Aorta (tissue), 5 donors: ENCODE measurements around the gene HLA-F. TPM values are rescaled to one million over a fixed set of nuclear protein-coding genes. Genes with fewer than 3 reads are reported as not detected.

Source experiments
- ATAC-seq: fragments of 200-7000 bp; cut with Tn5 transposase; one replicate; pipeline ENCODE4 v1.9.1; 2022; ENCODE audit warnings: moderate library complexity; ENCODE audit not compliant: low FRiP score
- DNase-seq, 2 donors: peaks; one replicate each; pipeline ENCODE4 v3.0.0-alpha.2; 2020
- H3K27ac ChIP-seq, 2 donors: one replicate each; pipeline ENCODE4 v1.5.1; 2013; ENCODE audit warnings: low read length in 2 of 2, mild to moderate bottlenecking in 2 of 2, moderate library complexity in 2 of 2, control low read depth in 1 of 2, inconsistent platforms in 1 of 2, low read depth in 1 of 2
- H3K27me3 ChIP-seq, 2 donors: one replicate each; pipeline ENCODE4 v1.6.1; 2013; ENCODE audit warnings: control low read depth in 1 of 2, low read length in 1 of 2, mild to moderate bottlenecking in 1 of 2, moderate library complexity in 1 of 2; ENCODE audit not compliant: insufficient read depth in 2 of 2, control insufficient read depth in 1 of 2
- H3K36me3 ChIP-seq, 2 donors: one replicate each; pipeline ENCODE4 v1.6.1; 2013; ENCODE audit warnings: control low read depth in 1 of 2, low read length in 1 of 2, mild to moderate bottlenecking in 1 of 2; ENCODE audit not compliant: insufficient read depth in 2 of 2, control insufficient read depth in 1 of 2
- H3K4me1 ChIP-seq, 2 donors: one replicate each; pipeline ENCODE4 v1.6.1; 2013; ENCODE audit warnings: low read length in 2 of 2, control low read depth in 1 of 2, mild to moderate bottlenecking in 1 of 2, moderate library complexity in 1 of 2; ENCODE audit not compliant: insufficient read depth in 2 of 2, control insufficient read depth in 1 of 2
- H3K4me3 ChIP-seq, 2 donors: one replicate each; pipeline ENCODE4 v1.5.1; 2013; ENCODE audit warnings: low read length in 2 of 2, control low read depth in 1 of 2, mild to moderate bottlenecking in 1 of 2
- H3K9me3 ChIP-seq: one replicate; pipeline ENCODE4 v1.6.1; 2013; ENCODE audit warnings: mild to moderate bottlenecking, low read length; ENCODE audit not compliant: control insufficient read depth
- WGBS, 2 donors: extraction: QIAGEN DNeasy Blood & Tissue Kit; methylation state at CpG; one replicate each; pipeline ENCODE4 v1.1.7; 2013; 5-methylcytosine and 5-hydroxymethylcytosine counted together
- intact Hi-C, 2 donors: fragments of 100-400 bp; cut with DNase I; formaldehyde crosslinking; loops; one replicate each; pipeline versions ENCODE4 v1.14.2 to v1.15.0; 2022
- polyA plus RNA-seq, 2 donors: library from polyadenylated mRNA; stranded (reverse); fragments of 200-250 nt; gene quantifications; one replicate each; pipeline ENCODE4 v1.2.3, GENCODE V29; 2013
- total RNA-seq, 2 donors: library from RNA; stranded (reverse); fragmentation: NEBNext Ultra II Directional; extraction: Animal tissue kit (Norgen Biotek cat#: 25700); gene quantifications; one replicate each; pipeline ENCODE4 v1.2.1, GENCODE V29; 2021
- donor health status: healthy with polysubstance abuse.
- donor health status: Bipolar disorder and iron deficiency.
- donor health status: DM: no; HTN: no; CAD: no.
- donor health status: DM: no; HTN: no; CAD: no.
- donor health status: DM: yes; HTN: yes; CAD: no.

HLA-F gene
- total and polyA plus RNA-seq, 4 donors = 34.2 to 153 (median 107) TPM

DNA sequence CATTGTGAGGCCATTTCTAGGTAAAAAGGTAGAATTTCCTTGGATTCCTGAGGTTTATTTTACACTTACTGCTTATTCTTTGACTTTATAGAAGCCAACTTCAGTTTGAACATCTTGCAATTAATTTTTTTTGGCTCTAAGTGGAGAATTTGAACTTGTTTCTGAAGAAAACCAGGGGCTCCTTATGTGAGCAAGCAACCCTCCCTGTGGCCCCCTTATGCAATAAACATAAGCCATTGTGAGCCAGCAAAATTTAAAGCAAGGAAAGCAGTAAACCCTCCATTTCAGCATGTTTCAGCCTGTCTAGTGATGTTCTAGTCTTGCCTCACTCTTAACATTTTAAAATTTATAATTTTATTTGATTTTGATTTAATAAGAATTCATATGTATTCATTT lies 5.6 kb downstream of the HLA-F start:
- ATAC-seq (no peak), DNase-seq (no peak)
- Histone ChIP-seq H3K36me3 (no peaks in the 10 kb centered on the region), H3K9me3 (no peaks in the 10 kb centered on the region), H3K27me3 (no peaks in the 10 kb centered on the region), H3K4me1 (no peaks in the 10 kb centered on the region), H3K4me3 (no peak overlapping the region), H3K27ac (no peak overlapping the region)
- intact Hi-C loops = no loop called here

DNA sequence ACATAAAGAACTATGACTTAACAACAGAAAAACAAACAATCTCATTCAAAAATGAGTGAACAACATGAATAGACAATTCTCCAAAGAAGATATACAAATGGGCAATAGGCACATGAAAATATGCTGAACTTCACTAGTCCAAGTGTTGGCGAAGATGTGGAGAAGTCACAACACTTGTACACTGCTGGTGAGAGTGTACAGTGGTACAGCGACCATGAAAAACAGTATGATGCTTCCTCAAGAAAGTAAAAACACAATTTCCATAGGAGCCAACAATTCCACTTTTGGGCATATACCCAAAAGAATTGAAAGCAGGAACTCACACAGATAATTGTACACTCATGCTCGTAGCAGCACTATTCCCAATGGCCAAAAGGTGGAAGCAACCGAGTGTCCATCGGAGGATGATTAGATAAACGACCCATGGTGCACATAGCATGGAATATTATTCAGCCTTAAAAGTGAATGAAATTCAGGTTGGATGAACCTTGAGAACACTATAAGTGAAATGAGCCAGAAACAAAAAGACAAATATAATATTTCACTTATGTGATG lies 6.6 kb downstream of the HLA-F start:
- Histone ChIP-seq H3K4me3 (no peak overlapping the region), H3K27me3 (no peaks in the 10 kb centered on the region), H3K36me3 (no peaks in the 10 kb centered on the region), H3K9me3 (no peaks in the 10 kb centered on the region), H3K4me1 (no peaks in the 10 kb centered on the region), H3K27ac (no peak overlapping the region)
- ATAC-seq = no peak
- intact Hi-C loops = loop anchor here in 1 of 2 donors (10.0 kb wide), 1 partner anchor 105 kb away; no protein-coding TSS in a partner anchor
- WGBS, 2 donors = 82 to 84% methylated on average over 6 of the region's 6 CpGs
- DNase-seq = no peak

DNA sequence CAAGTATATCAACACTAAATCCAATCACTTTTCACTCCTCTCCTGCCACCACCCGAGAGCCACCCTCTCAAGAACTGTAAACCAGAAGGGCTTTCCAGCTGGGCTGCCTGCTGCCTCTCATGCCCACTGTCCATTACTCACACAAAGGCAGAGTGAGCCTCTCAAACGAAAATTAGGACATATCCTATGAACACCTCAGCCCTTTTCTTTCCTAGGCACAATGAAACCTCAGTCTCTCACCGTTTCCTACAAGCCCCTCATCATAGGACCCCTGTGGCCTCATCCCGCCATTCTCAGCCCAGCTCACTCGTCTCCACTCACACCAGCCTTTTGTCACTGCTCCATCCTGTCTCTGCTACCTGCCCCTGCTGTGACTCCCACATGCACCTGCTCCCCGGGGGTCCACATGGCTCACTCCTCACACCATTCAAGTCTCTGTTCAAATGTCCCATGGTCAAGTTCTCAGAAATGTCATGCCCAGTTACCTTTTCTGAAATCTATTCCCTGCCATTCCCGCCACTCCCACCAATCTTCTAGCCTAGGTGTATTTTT lies 7.4 kb downstream of the HLA-F start:
- WGBS, 2 donors = 56 to 62% methylated on average over 7 of the region's 7 CpGs
- Histone ChIP-seq H3K27me3 (no peaks in the 10 kb centered on the region), H3K27ac (no peak overlapping the region), H3K4me1 (no peaks in the 10 kb centered on the region), H3K36me3 (no peaks in the 10 kb centered on the region), H3K4me3 (no peak overlapping the region), H3K9me3 (no peaks in the 10 kb centered on the region)
- intact Hi-C loops = loop anchor here in 1 of 2 donors (10.0 kb wide), 1 partner anchor 104 kb away; no protein-coding TSS in a partner anchor
- no peak for ATAC-seq
- DNase-seq = no peak

DNA sequence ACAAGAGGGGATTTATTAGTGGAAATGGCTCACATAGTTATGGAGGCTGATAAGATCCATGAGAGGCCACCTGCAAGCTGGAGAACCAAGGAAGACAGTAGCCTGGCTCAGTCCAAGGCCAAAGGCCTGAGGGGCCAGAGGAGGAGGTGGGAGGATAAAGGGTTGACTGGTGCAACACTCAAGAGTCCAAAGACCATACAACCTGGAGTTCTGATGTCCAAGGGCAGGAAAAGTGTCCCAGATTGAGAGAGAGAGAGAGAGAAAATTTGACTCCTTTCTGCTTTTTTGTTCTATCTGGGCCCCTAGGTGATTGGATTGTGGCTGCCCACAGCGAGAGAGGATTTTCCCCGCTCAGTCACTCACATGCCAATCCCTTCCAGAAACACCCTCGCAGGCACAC lies 8.0 kb downstream of the HLA-F start:
- intact Hi-C loops = loop anchor here in 1 of 2 donors (10.0 kb wide), 1 partner anchor 104 kb away; no protein-coding TSS in a partner anchor
- no peaks in the 10 kb centered on the region for H3K4me1 ChIP-seq
- no peak overlapping the region for H3K4me3 ChIP-seq
- peaks cover 2% of the 10 kb centered on the region for H3K9me3 ChIP-seq
- ATAC-seq = no peak
- WGBS, 2 donors = 63 to 73% methylated on average over 3 of the region's 3 CpGs
- DNase-seq = no peak
- no peaks in the 10 kb centered on the region for H3K27me3 ChIP-seq
- H3K27ac ChIP-seq = no peak overlapping the region
- no peaks in the 10 kb centered on the region for H3K36me3 ChIP-seq

DNA sequence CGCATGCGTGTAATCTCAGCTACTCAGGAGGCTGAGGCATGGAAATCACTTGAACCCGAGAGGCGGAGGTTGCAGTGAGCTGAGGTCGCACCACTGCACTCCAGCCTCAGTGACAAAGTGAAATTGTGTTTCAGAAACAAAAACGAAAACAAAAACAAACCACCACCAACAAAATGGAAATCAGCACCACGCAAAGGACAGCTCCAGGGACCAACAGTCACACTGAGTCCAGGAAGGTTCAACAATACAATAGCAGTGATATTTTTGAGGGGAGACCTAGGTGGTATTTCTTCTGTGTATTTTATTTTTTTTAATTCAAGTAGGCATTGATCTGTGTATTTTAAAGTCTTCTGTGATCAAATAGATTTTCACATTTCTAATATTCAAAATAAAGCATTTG lies 9.8 kb downstream of the HLA-F start:
- WGBS, 2 donors = 64 to 65% methylated on average over 7 of the region's 7 CpGs
- intact Hi-C loops = loop anchor here in 1 of 2 donors (10.0 kb wide), 1 partner anchor 102 kb away; no protein-coding TSS in a partner anchor
- H3K9me3 ChIP-seq = peaks cover 2% of the 10 kb centered on the region

DNA sequence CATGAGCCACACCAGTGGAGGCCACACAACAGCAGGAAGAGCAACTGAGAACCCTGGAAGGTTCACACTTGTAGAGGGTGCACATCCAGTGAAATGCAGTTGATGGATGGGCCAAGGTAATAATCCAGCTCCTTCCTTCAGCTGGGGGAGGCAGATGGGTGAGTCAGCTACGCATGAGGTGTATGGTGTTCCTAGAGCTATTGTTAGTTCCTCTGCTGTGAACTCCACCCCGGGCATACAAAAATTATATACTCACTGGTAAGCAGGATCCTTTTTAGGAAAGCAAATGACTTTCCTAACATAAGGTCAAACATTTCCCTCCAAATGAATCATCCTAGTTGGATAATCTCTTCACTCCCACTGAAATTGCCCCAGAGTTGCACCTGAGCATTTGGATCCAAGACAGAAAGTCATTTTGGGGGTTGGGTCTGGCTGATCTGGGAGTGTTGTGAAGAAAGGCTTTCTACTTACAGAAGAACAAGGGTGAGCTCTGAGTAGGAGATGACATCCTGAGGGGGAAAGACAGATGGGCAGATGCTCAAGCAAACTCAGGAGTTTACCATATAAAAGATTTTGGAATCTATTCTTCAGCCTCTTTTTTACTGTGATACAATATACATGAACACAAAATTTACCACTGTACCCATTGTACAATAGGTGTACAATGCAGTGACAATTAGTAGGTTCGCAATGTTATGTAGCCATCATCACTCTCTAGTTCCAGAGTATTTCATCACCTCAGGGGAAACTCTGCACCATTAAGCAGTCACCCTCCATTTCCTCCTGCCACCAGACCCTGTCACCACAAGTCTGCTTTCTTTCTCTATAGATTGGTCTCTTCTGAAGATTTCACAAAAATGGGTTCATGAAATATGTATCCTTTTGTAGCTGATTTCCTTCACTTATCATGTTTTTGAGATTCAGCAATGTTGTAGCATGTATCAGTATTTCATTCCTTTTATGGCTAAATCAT lies 11.1 kb downstream of the HLA-F start:
- Histone ChIP-seq H3K36me3 (no peaks in the 10 kb centered on the region), H3K27me3 (no peaks in the 10 kb centered on the region), H3K4me1 (no peaks in the 10 kb centered on the region), H3K9me3 (peaks cover 2% of the 10 kb centered on the region), H3K4me3 (no peak overlapping the region), H3K27ac (no peak overlapping the region)
- 62 to 76% methylated on average over 3 of the region's 3 CpGs for WGBS, 2 donors
- DNase-seq (no peak), ATAC-seq (no peak)
- intact Hi-C loops = loop anchor here in 1 of 2 donors (10.0 kb wide), 1 partner anchor 100 kb away; no protein-coding TSS in a partner anchor

More for the DNA sequence above, 9.8 kb downstream of the HLA-F start:
- H3K4me3 ChIP-seq = no peak overlapping the region
- DNase-seq (no peak), ATAC-seq (no peak)
- no peaks in the 10 kb centered on the region for H3K4me1 ChIP-seq
- H3K36me3 ChIP-seq = no peaks in the 10 kb centered on the region
- H3K27me3 ChIP-seq = no peaks in the 10 kb centered on the region
- H3K27ac ChIP-seq = no peak overlapping the region

DNA sequence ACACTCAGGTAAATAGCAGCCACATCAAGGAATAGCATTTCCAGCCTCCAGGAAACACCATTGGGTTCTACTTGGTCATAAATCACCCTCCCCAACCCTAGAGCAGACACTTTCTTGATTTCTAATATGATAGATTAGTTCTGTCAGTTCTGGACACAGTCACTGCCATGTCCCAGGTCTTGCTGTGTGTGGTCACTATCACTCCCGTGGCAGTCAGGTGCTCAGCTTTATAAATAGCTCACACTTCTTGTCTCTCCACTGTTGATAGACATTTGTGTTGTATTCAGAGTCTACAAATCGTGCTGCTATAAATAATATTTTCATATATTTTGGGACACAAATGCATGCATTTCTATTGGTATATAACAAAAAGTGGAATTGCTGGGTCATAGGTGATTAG lies 13.3 kb downstream of the HLA-F start:
- WGBS, 2 donors = 56 to 59% methylated on average over 2 of the region's 2 CpGs
- no peaks in the 10 kb centered on the region for H3K27me3 ChIP-seq
- peaks cover 2% of the 10 kb centered on the region for H3K9me3 ChIP-seq
- intact Hi-C loops = loop anchor here in 1 of 2 donors (10.0 kb wide), 1 partner anchor 98 kb away; no protein-coding TSS in a partner anchor
- H3K36me3 ChIP-seq = no peaks in the 10 kb centered on the region
- no peak for DNase-seq
- no peak overlapping the region for H3K27ac ChIP-seq
- H3K4me3 ChIP-seq = no peak overlapping the region
- no peak for ATAC-seq
- H3K4me1 ChIP-seq = no peaks in the 10 kb centered on the region

DNA sequence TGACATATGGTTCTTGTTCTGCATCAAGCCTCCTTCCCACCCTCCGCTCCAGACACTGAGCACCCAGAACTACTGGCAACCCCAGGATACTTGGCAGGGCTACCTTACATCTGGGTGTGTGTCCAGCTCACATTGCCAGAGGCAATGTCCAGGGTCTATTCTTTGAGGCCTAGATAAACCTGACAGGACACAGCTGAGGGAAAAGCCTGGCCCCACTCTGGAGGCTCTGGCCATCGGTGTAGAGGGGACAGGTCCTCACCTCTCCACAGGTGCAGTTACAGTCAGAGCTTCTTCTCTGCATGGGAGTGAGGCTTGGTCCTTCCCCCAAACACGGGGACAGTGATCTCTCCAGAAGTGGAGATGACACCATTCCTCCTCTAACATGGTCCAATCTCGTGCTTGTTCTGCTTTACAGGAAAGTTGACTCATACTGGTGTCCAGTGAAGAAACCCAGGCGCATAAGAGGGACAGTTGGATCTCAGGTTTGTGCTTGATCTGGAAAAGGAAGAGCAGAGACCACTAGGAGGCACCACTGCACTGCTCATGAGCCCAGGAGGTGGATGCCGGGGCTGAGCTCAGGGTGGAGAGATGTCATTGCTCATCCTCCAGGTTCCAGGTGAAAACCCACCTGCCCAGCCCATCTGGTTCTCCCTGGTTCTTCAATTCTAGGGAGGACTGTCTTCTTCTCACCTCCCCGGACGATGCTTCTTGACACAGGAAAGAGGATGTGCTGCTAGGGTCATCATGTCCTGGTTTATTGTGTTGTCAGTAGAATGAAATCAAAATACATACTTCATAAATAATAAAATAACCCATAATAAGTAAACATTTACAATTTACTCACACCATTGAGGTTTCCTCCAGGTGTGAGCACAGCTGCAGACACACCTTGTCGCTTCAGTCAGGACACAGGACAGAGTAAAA lies 14.7 kb downstream of the HLA-F start:
- peak in 1 of 2 donors; percentile 73 for DNase-seq
- intact Hi-C loops = loop anchor here (2.0 to 10.0 kb wide), 2 partner anchors 97 kb away; no protein-coding TSS in a partner anchor
- Histone ChIP-seq H3K9me3 (peaks cover 2% of the 10 kb centered on the region), H3K36me3 (no peaks in the 10 kb centered on the region), H3K27me3 (no peaks in the 10 kb centered on the region), H3K4me3 (no peak overlapping the region), H3K4me1 (no peaks in the 10 kb centered on the region), H3K27ac (no peak overlapping the region)
- 50 to 52% methylated on average over 9 of the region's 9 CpGs for WGBS, 2 donors
- ATAC-seq = peak; percentile 83
